ENCODE data around the gene SLBP. TPM values are rescaled to one million over a fixed set of nuclear protein-coding genes. Genes with fewer than 3 reads are reported as not detected.

Gene SLBP
- total RNA-seq, 2 donors from 2014 or later, result 30.1 to 56.9 TPM

- Histone ChIP-seq H3K4me3 (no peak overlapping the region), H3K4me1 (no peaks in the 10 kb centered on the region), H3K27ac (no peak overlapping the region), H3K27me3 (no peaks in the 10 kb centered on the region), H3K9me3 (no peaks in the 10 kb centered on the region), H3K36me3 (no peaks in the 10 kb centered on the region), H3K9ac (ENCODE audit: low read depth in 2 of 2, low read length in 2 of 2) (no peak overlapping the region)
- intact Hi-C loops (cut with DNase I), result no loop called here
- DNase-seq, result no peak
- TF ChIP-seq, protein P1, sequence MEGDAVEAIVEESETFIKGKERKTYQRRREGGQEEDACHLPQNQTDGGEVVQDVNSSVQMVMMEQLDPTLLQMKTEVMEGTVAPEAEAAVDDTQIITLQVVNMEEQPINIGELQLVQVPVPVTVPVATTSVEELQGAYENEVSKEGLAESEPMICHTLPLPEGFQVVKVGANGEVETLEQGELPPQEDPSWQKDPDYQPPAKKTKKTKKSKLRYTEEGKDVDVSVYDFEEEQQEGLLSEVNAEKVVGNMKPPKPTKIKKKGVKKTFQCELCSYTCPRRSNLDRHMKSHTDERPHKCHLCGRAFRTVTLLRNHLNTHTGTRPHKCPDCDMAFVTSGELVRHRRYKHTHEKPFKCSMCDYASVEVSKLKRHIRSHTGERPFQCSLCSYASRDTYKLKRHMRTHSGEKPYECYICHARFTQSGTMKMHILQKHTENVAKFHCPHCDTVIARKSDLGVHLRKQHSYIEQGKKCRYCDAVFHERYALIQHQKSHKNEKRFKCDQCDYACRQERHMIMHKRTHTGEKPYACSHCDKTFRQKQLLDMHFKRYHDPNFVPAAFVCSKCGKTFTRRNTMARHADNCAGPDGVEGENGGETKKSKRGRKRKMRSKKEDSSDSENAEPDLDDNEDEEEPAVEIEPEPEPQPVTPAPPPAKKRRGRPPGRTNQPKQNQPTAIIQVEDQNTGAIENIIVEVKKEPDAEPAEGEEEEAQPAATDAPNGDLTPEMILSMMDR (IDR thresholded peaks at IDR 0.05), result no peak
Observed at GRCh38 chr4:1731180-1731579, 19.1 kb upstream of the SLBP start.

GRCh38 chr4:1730532-1731135 is 18.5 kb upstream of the SLBP start:
- no peaks in the 10 kb centered on the region for H3K36me3 ChIP-seq
- H3K9me3 ChIP-seq, result no peaks in the 10 kb centered on the region
- H3K4me1 ChIP-seq, result no peaks in the 10 kb centered on the region
- no peaks in the 10 kb centered on the region for H3K27me3 ChIP-seq
- intact Hi-C loops (cut with DNase I), result no loop called here
- no peak overlapping the region for H3K9ac ChIP-seq (ENCODE audit: low read depth in 2 of 2, low read length in 2 of 2)
- no peak overlapping the region for H3K4me3 ChIP-seq
- DNase-seq, result no peak
- TF ChIP-seq, protein P1 (IDR thresholded peaks at IDR 0.05), result no peak
- no peak overlapping the region for H3K27ac ChIP-seq

GRCh38 chr4:1728061-1728980 is 16.2 kb upstream of the SLBP start:
- peak overlapping the region in 1 of 2 donors; percentile 44 for H3K9ac ChIP-seq (ENCODE audit: low read depth in 2 of 2, low read length in 2 of 2)
- no peaks in the 10 kb centered on the region for H3K36me3 ChIP-seq
- no peak overlapping the region for H3K27ac ChIP-seq
- no peaks in the 10 kb centered on the region for H3K9me3 ChIP-seq
- H3K4me1 ChIP-seq, result no peaks in the 10 kb centered on the region
- TF ChIP-seq, protein P1 (IDR thresholded peaks at IDR 0.05), result no peak
- H3K27me3 ChIP-seq, result no peaks in the 10 kb centered on the region
- intact Hi-C loops (cut with DNase I), result loop anchor here (5.0 to 10.0 kb wide), 2 partner anchors 36 to 374 kb away; no protein-coding TSS in a partner anchor
- no peak overlapping the region for H3K4me3 ChIP-seq
- DNase-seq, result no peak

DNA sequence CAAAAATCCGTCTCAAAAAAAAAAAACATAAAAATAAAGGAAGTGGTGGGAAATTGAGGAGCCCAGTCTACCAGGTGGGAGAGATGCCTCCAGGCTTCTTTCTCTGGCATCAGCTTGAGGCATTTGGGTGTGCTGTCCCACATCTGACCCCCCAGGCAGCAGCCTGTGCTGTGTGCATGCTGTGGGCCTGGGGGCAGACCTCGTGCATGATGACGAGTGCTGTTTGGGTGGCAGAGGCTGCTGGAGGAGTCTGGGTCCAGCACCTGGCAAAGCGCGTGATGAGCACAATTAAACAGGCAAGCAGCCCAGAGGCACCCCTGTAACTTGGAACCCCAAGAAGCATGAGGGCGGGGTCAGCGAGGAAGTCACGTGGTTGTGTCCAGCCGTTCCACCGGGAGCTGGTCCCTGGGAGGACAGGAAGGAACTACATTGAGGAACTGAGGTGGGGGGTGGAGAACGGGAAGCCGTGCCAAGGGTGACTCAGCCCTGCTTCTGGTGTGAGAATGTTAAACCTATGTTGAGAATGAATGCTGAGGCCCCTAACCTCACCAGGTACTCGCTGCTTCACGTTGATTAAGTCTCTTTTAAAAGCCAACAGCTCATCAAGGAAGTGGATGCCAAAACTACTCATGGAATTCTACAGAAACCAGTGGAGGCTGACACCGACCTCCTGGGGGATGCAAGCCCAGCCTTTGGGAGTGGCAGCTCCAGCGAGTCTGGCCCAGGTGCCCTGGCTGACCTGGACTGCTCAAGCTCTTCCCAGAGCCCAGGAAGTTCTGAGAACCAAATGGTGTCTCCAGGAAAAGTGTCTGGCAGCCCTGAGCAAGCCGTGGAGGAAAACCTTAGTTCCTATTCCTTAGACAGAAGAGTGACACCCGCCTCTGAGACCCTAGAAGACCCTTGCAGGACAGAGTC is 15.3 kb upstream of the SLBP start:
- H3K27me3 ChIP-seq, result no peaks in the 10 kb centered on the region
- no peaks in the 10 kb centered on the region for H3K36me3 ChIP-seq
- TF ChIP-seq, protein P1 (IDR thresholded peaks at IDR 0.05), result no peak
- H3K4me1 ChIP-seq, result peaks cover 5% of the 10 kb centered on the region
- peak overlapping the region; percentile 24 to 44 for H3K9ac ChIP-seq (ENCODE audit: low read depth in 2 of 2, low read length in 2 of 2)
- no peaks in the 10 kb centered on the region for H3K9me3 ChIP-seq
- intact Hi-C loops (cut with DNase I), result loop anchor here (5.0 to 10.0 kb wide), 2 partner anchors 35 to 373 kb away; no protein-coding TSS in a partner anchor
- peak; percentile 53 for DNase-seq
- peak overlapping the region; percentile 11 for H3K27ac ChIP-seq
- H3K4me3 ChIP-seq, result no peak overlapping the region

All from colonic mucosa (tissue), 4 donors.